ENCODE results near the gene GLIPR1L2. TPM values are rescaled to one million over a fixed set of nuclear protein-coding genes. Genes with fewer than 3 reads are reported as not detected.
"Not testable (repeated sequence)": the region's sequence is repeated elsewhere in the genome, so short reads cannot be mapped to it uniquely, and the experiment has no call there.

GLIPR1L2 gene
- total RNA-seq, result 1 to 10 TPM in 1 of 2 donors, under 1 TPM in 1; 0.50 to 1.5 TPM
- 0.35 to 1.5 reads per million in 2 donors for total RNA-seq

- Mint-ChIP-seq H3K4me1 (peaks cover 35% of the 10 kb centered on the region), H3K27ac (peak within 1 kb of the TSS; percentile 95), H3K4me3 (peak within 1 kb of the TSS; percentile 90), H3K36me3 (ENCODE audit: low read depth) (no peaks in the 10 kb centered on the region), H3K27me3 (no peaks in the 10 kb centered on the region)
- DNase-seq (peak; percentile 75), ATAC-seq (peak; percentile 91)
- H3K9me3 ChIP-seq (ENCODE audit: control insufficient read depth, low read length, poor library complexity, severe bottlenecking), result no peaks in the 10 kb centered on the region
Measured at GRCh38 chr12:75390899-75391538, at the start of gene GLIPR1L2. TSS of gene GLIPR1L2 (plus strand) at chr12:75391089. CDS start at chr12:75391117, 28 bp downstream.

- Mint-ChIP-seq H3K36me3 (ENCODE audit: low read depth) (peaks cover 2% of the 10 kb centered on the region), H3K4me1 (peaks cover 2% of the 10 kb centered on the region), H3K27me3 (no peaks in the 10 kb centered on the region), H3K4me3 (no peak overlapping the region), H3K27ac (no peak overlapping the region)
- no peak for DNase-seq
- H3K9me3 ChIP-seq (ENCODE audit: control insufficient read depth, low read length, poor library complexity, severe bottlenecking), result peaks cover 3% of the 10 kb centered on the region
- ATAC-seq, result no peak
Measured at GRCh38 chr12:75341873-75342272, 49.0 kb upstream of the GLIPR1L2 start.

- peaks cover 2% of the 10 kb centered on the region for H3K36me3 Mint-ChIP-seq (ENCODE audit: low read depth)
- ATAC-seq (no peak), DNase-seq (no peak)
- H3K9me3 ChIP-seq (ENCODE audit: control insufficient read depth, low read length, poor library complexity, severe bottlenecking), result peaks cover 3% of the 10 kb centered on the region
- H3K27ac Mint-ChIP-seq, result peak overlapping the region; percentile 49
- no peak overlapping the region for H3K4me3 Mint-ChIP-seq
- peaks cover 2% of the 10 kb centered on the region for H3K4me1 Mint-ChIP-seq
- H3K27me3 Mint-ChIP-seq, result no peaks in the 10 kb centered on the region
Measured at GRCh38 chr12:75345531-75345930, 45.4 kb upstream of the GLIPR1L2 start.

GRCh38 chr12:75346215-75346614, 44.7 kb upstream of the GLIPR1L2 start:
- ATAC-seq, result peak; percentile 85
- not testable (repeated sequence) for H3K4me3 Mint-ChIP-seq

GRCh38 chr12:75349946-75350345, 40.9 kb upstream of the GLIPR1L2 start:
- H3K27me3 Mint-ChIP-seq, result no peaks in the 10 kb centered on the region
- H3K9me3 ChIP-seq (ENCODE audit: control insufficient read depth, low read length, poor library complexity, severe bottlenecking), result peaks cover 3% of the 10 kb centered on the region
- H3K4me3 Mint-ChIP-seq, result no peak overlapping the region
- no peak for DNase-seq
- ATAC-seq, result no peak
- H3K4me1 Mint-ChIP-seq, result peaks cover 2% of the 10 kb centered on the region
- no peak overlapping the region for H3K27ac Mint-ChIP-seq
- H3K36me3 Mint-ChIP-seq (ENCODE audit: low read depth), result no peaks in the 10 kb centered on the region

More at GRCh38 chr12:75346215-75346614, 44.7 kb upstream of the GLIPR1L2 start:
- H3K36me3 Mint-ChIP-seq (ENCODE audit: low read depth); DNase-seq; H3K27me3 Mint-ChIP-seq; H3K4me1 Mint-ChIP-seq; H3K27ac Mint-ChIP-seq; H3K9me3 ChIP-seq (ENCODE audit: control insufficient read depth, low read length, poor library complexity, severe bottlenecking): not testable (repeated sequence)

- DNase-seq (no peak), ATAC-seq (no peak)
- no peaks in the 10 kb centered on the region for H3K27me3 Mint-ChIP-seq
- peaks cover 2% of the 10 kb centered on the region for H3K4me1 Mint-ChIP-seq
- peaks cover 3% of the 10 kb centered on the region for H3K9me3 ChIP-seq (ENCODE audit: control insufficient read depth, low read length, poor library complexity, severe bottlenecking)
- H3K4me3 Mint-ChIP-seq, result no peak overlapping the region
- no peak overlapping the region for H3K27ac Mint-ChIP-seq
- H3K36me3 Mint-ChIP-seq (ENCODE audit: low read depth), result no peaks in the 10 kb centered on the region
Measured at GRCh38 chr12:75350413-75350812, 40.5 kb upstream of the GLIPR1L2 start.

GRCh38 chr12:75354011-75354410, 36.9 kb upstream of the GLIPR1L2 start:
- Mint-ChIP-seq H3K4me1 (no peaks in the 10 kb centered on the region), H3K4me3 (no peak overlapping the region), H3K36me3 (ENCODE audit: low read depth) (no peaks in the 10 kb centered on the region), H3K27ac (no peak overlapping the region), H3K27me3 (no peaks in the 10 kb centered on the region)
- DNase-seq, result no peak
- ATAC-seq, result no peak
- H3K9me3 ChIP-seq (ENCODE audit: control insufficient read depth, low read length, poor library complexity, severe bottlenecking), result no peaks in the 10 kb centered on the region

GRCh38 chr12:75360920-75361319, 30.0 kb upstream of the GLIPR1L2 start:
- DNase-seq, result no peak
- H3K4me3 Mint-ChIP-seq, result no peak overlapping the region
- ATAC-seq, result peak; percentile 88
- H3K36me3 Mint-ChIP-seq (ENCODE audit: low read depth), result peaks cover 2% of the 10 kb centered on the region
- H3K4me1 Mint-ChIP-seq, result no peaks in the 10 kb centered on the region
- H3K9me3 ChIP-seq (ENCODE audit: control insufficient read depth, low read length, poor library complexity, severe bottlenecking), result no peaks in the 10 kb centered on the region
- H3K27ac Mint-ChIP-seq, result peak overlapping the region; percentile 34
- H3K27me3 Mint-ChIP-seq, result no peaks in the 10 kb centered on the region

- peaks cover 2% of the 10 kb centered on the region for H3K36me3 Mint-ChIP-seq (ENCODE audit: low read depth)
- ATAC-seq (no peak), DNase-seq (no peak)
- no peaks in the 10 kb centered on the region for H3K9me3 ChIP-seq (ENCODE audit: control insufficient read depth, low read length, poor library complexity, severe bottlenecking)
- no peaks in the 10 kb centered on the region for H3K27me3 Mint-ChIP-seq
- H3K4me1 Mint-ChIP-seq, result no peaks in the 10 kb centered on the region
- no peak overlapping the region for H3K4me3 Mint-ChIP-seq
- H3K27ac Mint-ChIP-seq, result peak overlapping the region; percentile 34
Measured at GRCh38 chr12:75361408-75361807, 29.5 kb upstream of the GLIPR1L2 start.

GRCh38 chr12:75364919-75365318, 26.0 kb upstream of the GLIPR1L2 start:
- H3K27me3 Mint-ChIP-seq, result no peaks in the 10 kb centered on the region
- no peak overlapping the region for H3K27ac Mint-ChIP-seq
- H3K4me1 Mint-ChIP-seq, result no peaks in the 10 kb centered on the region
- no peak overlapping the region for H3K4me3 Mint-ChIP-seq
- DNase-seq (no peak), ATAC-seq (no peak)
- H3K36me3 Mint-ChIP-seq (ENCODE audit: low read depth), result peaks cover 2% of the 10 kb centered on the region
- no peaks in the 10 kb centered on the region for H3K9me3 ChIP-seq (ENCODE audit: control insufficient read depth, low read length, poor library complexity, severe bottlenecking)

- no peak for DNase-seq
- no peaks in the 10 kb centered on the region for H3K27me3 Mint-ChIP-seq
- H3K27ac Mint-ChIP-seq, result no peak overlapping the region
- H3K9me3 ChIP-seq (ENCODE audit: control insufficient read depth, low read length, poor library complexity, severe bottlenecking), result no peaks in the 10 kb centered on the region
- no peak for ATAC-seq
- H3K36me3 Mint-ChIP-seq (ENCODE audit: low read depth), result no peaks in the 10 kb centered on the region
- no peak overlapping the region for H3K4me3 Mint-ChIP-seq
- no peaks in the 10 kb centered on the region for H3K4me1 Mint-ChIP-seq
Measured at GRCh38 chr12:75366629-75367028, 24.3 kb upstream of the GLIPR1L2 start.

GRCh38 chr12:75374971-75375370, 15.9 kb upstream of the GLIPR1L2 start:
- ATAC-seq (no peak), DNase-seq (no peak)
- Mint-ChIP-seq H3K27ac (no peak overlapping the region), H3K36me3 (ENCODE audit: low read depth) (peaks cover 6% of the 10 kb centered on the region), H3K27me3 (no peaks in the 10 kb centered on the region), H3K4me3 (no peak overlapping the region), H3K4me1 (no peaks in the 10 kb centered on the region)
- H3K9me3 ChIP-seq (ENCODE audit: control insufficient read depth, low read length, poor library complexity, severe bottlenecking), result no peaks in the 10 kb centered on the region

- Mint-ChIP-seq H3K4me1 (no peaks in the 10 kb centered on the region), H3K4me3 (no peak overlapping the region), H3K36me3 (ENCODE audit: low read depth) (peaks cover 6% of the 10 kb centered on the region), H3K27me3 (no peaks in the 10 kb centered on the region), H3K27ac (no peak overlapping the region)
- ATAC-seq (no peak), DNase-seq (no peak)
- no peaks in the 10 kb centered on the region for H3K9me3 ChIP-seq (ENCODE audit: control insufficient read depth, low read length, poor library complexity, severe bottlenecking)
Measured at GRCh38 chr12:75378354-75378753, 12.5 kb upstream of the GLIPR1L2 start.

GRCh38 chr12:75389061-75389460, 1.8 kb upstream of the GLIPR1L2 start:
- H3K9me3 ChIP-seq (ENCODE audit: control insufficient read depth, low read length, poor library complexity, severe bottlenecking), result no peaks in the 10 kb centered on the region
- ATAC-seq, result no peak
- Mint-ChIP-seq H3K27ac (peak overlapping the region; percentile 95), H3K4me3 (no peak overlapping the region), H3K4me1 (peaks cover 25% of the 10 kb centered on the region), H3K27me3 (no peaks in the 10 kb centered on the region), H3K36me3 (ENCODE audit: low read depth) (no peaks in the 10 kb centered on the region)
- no peak for DNase-seq

All from T-helper 17 cell (primary cell).